Chondrocyte (in vitro differentiated cells): ENCODE measurements around the gene ACADM. TPM values are rescaled to one million over a fixed set of nuclear protein-coding genes. Genes with fewer than 3 reads are reported as not detected.
"Not testable (repeated sequence)": the region's sequence is repeated elsewhere in the genome, so short reads cannot be mapped to it uniquely, and the experiment has no call there.

ENCODE experiments used
- DNase-seq: peaks from one replicate; pipeline ENCODE4 v3.0.0; 2021; ENCODE audit warnings: mixed read lengths, low spot score
- H3K27ac Mint-ChIP-seq: one replicate; pipeline ENCODE4 v1.8.0; 2021; ENCODE audit warnings: mild to moderate bottlenecking, moderate library complexity, mixed read lengths; ENCODE audit not compliant: unreplicated experiment
- H3K27me3 Mint-ChIP-seq: 2 replicates; pipeline ENCODE4 v1.8.0; 2021; ENCODE audit warnings: low read depth, mixed read lengths
- H3K36me3 Mint-ChIP-seq: 2 replicates; pipeline ENCODE4 v1.8.0; 2021; ENCODE audit warnings: low read depth, mixed read lengths
- H3K4me1 Mint-ChIP-seq: 2 replicates; pipeline ENCODE4 v1.8.0; 2021; ENCODE audit warnings: low read depth, mild to moderate bottlenecking, mixed read lengths
- H3K4me3 Mint-ChIP-seq: one replicate; pipeline ENCODE4 v1.8.0; 2021; ENCODE audit warnings: mild to moderate bottlenecking, moderate library complexity, mixed read lengths; ENCODE audit not compliant: unreplicated experiment
- H3K9me3 Mint-ChIP-seq: 2 replicates; pipeline ENCODE4 v1.8.0; 2021; ENCODE audit warnings: low read depth, mixed read lengths
- total RNA-seq: library from RNA; stranded (reverse); gene quantifications from 3 replicates; pipeline ENCODE4 v1.2.1, GENCODE V29; 2021
- TF ChIP-seq, protein P1 (sequence below): fragments of 200-600 bp; sonication (generic); IDR thresholded peaks from 2 replicates; pipeline ENCODE4 v1.5.0; 2021; ENCODE audit warnings: antibody characterized with exemption, mild to moderate bottlenecking, moderate library complexity

Gene ACADM
- total RNA-seq, 1 donor from 2014 or later = 35.2 TPM

DNA sequence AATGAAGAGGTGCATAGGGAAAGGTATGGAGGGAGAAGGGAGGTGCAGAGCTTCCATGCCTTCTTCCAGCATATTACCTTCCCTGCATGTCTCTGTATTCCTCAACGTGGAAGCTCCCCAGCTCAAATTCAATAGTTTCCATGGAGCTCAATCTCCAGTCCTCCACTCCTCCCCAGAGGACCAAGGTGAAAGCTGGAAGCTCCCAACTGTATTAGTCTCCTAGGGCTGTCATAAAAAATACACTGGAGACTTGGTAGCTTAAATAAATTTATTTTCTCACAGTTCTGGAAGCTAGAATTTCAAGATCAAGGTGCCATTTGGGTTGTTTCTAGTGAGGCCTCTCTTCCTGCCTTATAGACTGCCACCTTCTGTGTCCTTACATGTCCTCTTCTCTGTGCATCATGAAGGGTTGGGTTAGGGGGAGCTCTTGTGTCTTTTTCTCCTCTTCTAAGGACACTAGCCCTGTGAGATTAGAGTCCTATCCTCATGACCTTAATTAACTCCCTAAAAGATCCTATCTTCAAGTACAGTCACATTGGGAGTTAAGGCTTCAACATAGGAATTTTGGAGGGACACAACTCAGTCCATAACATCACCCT, 39.6 kb downstream of the ACADM start:
- Mint-ChIP-seq H3K9me3 (no peaks in the 10 kb centered on the region), H3K36me3 (no peaks in the 10 kb centered on the region)
- no peak for DNase-seq

GRCh38 chr1:75765697-75766355, 41.3 kb downstream of the ACADM start:
- TF ChIP-seq, protein P1, sequence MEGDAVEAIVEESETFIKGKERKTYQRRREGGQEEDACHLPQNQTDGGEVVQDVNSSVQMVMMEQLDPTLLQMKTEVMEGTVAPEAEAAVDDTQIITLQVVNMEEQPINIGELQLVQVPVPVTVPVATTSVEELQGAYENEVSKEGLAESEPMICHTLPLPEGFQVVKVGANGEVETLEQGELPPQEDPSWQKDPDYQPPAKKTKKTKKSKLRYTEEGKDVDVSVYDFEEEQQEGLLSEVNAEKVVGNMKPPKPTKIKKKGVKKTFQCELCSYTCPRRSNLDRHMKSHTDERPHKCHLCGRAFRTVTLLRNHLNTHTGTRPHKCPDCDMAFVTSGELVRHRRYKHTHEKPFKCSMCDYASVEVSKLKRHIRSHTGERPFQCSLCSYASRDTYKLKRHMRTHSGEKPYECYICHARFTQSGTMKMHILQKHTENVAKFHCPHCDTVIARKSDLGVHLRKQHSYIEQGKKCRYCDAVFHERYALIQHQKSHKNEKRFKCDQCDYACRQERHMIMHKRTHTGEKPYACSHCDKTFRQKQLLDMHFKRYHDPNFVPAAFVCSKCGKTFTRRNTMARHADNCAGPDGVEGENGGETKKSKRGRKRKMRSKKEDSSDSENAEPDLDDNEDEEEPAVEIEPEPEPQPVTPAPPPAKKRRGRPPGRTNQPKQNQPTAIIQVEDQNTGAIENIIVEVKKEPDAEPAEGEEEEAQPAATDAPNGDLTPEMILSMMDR = no peak
- H3K27me3 Mint-ChIP-seq = no peaks in the 10 kb centered on the region
- peak overlapping the region; percentile 96 for H3K27ac Mint-ChIP-seq
- no peak overlapping the region for H3K4me3 Mint-ChIP-seq
- no peak for DNase-seq
- H3K36me3 Mint-ChIP-seq = no peaks in the 10 kb centered on the region
- no peaks in the 10 kb centered on the region for H3K9me3 Mint-ChIP-seq
- H3K4me1 Mint-ChIP-seq = peaks cover 33% of the 10 kb centered on the region

More for the DNA sequence above, 39.6 kb downstream of the ACADM start:
- H3K27me3 Mint-ChIP-seq = no peaks in the 10 kb centered on the region
- H3K4me3 Mint-ChIP-seq = no peak overlapping the region
- H3K27ac Mint-ChIP-seq = peak overlapping the region; percentile 74
- H3K4me1 Mint-ChIP-seq = peaks cover 30% of the 10 kb centered on the region
- TF ChIP-seq, protein P1 = no peak

- DNase-seq = no peak
- H3K4me3 Mint-ChIP-seq = no peak overlapping the region
- no peaks in the 10 kb centered on the region for H3K36me3 Mint-ChIP-seq
- H3K4me1 Mint-ChIP-seq = peaks cover 33% of the 10 kb centered on the region
- H3K9me3 Mint-ChIP-seq = no peaks in the 10 kb centered on the region
- H3K27me3 Mint-ChIP-seq = no peaks in the 10 kb centered on the region
- H3K27ac Mint-ChIP-seq = peak overlapping the region; percentile 9
- TF ChIP-seq, protein P1 = no peak
Observed at GRCh38 chr1:75768016-75768415, 43.5 kb downstream of the ACADM start.

DNA sequence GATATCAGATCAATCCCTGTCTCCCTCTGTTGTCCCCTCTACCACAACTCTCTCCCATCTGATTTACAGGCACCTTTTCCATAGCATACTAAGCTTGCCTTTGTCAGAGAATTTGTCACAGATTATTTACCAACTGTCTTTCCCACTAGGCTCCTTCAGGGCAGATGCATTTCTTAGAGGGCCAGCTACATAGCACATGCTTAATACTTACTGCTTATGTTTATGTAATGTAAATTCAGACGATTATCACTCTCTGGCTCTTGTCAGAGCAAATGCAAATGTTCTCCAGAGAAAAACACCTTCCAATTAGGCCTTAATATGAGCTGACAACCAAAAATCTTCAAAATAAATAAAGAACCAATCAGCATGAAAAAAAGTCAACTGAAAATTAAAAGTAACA, 46.3 kb downstream of the ACADM start:
- Mint-ChIP-seq H3K36me3 (no peaks in the 10 kb centered on the region), H3K4me1 (peaks cover 24% of the 10 kb centered on the region), H3K27me3 (no peaks in the 10 kb centered on the region), H3K27ac (no peak overlapping the region), H3K9me3 (peaks cover under 1% of the 10 kb centered on the region), H3K4me3 (no peak overlapping the region)
- DNase-seq = no peak
- TF ChIP-seq, protein P1 = no peak

DNA sequence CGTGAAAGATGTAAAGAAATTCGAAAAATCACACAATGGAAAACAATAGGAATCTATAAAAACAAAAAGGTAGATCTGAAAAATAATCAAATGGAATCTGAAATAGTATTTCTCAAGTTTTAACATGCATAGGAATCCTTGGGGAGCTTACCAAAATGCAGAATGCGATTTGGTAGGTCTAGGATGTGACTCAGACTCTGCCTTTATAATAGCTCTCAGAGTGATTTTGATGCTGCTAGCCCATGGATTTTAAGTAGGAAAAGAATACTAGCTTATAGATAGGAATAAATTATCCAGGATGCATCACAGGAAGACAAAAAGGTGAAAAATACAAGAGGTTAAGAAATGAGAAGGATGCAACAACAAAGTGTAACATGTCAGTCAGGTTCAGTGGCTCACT, 47.5 kb downstream of the ACADM start:
- Mint-ChIP-seq H3K4me1 (peaks cover 17% of the 10 kb centered on the region), H3K36me3 (no peaks in the 10 kb centered on the region), H3K27ac (no peak overlapping the region), H3K27me3 (no peaks in the 10 kb centered on the region), H3K4me3 (no peak overlapping the region), H3K9me3 (peaks cover 4% of the 10 kb centered on the region)
- TF ChIP-seq, protein P1 = no peak
- no peak for DNase-seq

DNA sequence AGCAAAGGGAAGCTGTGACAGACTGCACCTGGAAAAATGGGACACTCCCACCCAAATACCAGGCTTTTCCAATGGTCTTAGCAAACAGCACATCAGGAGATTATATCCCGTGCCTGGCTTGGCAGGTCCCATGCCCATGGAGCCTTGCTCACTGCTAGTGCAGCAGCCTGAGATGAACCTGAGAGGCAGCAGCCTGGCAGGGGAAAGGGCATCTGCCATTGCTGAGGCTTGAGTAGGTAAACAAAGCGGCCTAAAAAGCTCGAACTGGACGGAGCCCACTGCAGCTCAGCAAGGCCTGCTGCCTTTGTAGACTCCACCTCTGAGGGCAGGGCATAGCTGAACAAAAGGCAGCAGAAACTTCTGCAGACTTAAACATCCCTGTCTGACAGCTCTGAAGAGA, 53.3 kb downstream of the ACADM start:
- H3K36me3 Mint-ChIP-seq, H3K27me3 Mint-ChIP-seq, DNase-seq, H3K27ac Mint-ChIP-seq, H3K4me3 Mint-ChIP-seq, H3K4me1 Mint-ChIP-seq: not testable (repeated sequence)
- peaks cover 27% of the 10 kb centered on the region for H3K9me3 Mint-ChIP-seq

- H3K4me3 Mint-ChIP-seq, H3K4me1 Mint-ChIP-seq, H3K27ac Mint-ChIP-seq, H3K36me3 Mint-ChIP-seq, DNase-seq, H3K27me3 Mint-ChIP-seq: not testable (repeated sequence)
- peaks cover 27% of the 10 kb centered on the region for H3K9me3 Mint-ChIP-seq
Observed at GRCh38 chr1:75778694-75779093, 54.2 kb downstream of the ACADM start.

DNA sequence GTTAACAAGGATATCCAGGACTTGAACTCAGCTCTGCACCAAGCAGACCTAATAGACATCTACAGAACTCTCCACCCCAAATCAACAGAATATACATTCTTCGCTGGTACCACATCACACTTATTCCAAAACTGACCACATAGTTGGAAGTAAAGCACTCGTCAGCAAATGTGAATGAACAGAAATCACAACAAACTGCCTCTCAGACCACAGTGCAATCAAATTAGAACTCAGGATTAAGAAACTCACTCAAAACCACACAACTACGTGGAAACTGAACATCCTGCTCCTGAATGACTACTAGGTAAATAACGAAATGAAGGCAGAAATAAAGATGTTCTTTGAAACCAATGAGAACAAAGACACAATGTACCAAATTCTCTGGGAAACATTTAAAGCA, 55.7 kb downstream of the ACADM start:
- not testable (repeated sequence) for DNase-seq, H3K27me3 Mint-ChIP-seq, H3K36me3 Mint-ChIP-seq, H3K27ac Mint-ChIP-seq, H3K4me1 Mint-ChIP-seq, H3K4me3 Mint-ChIP-seq
- peaks cover 27% of the 10 kb centered on the region for H3K9me3 Mint-ChIP-seq
